Ovary (tissue), 9 donors: Measurements from ENCODE around the gene HORMAD2. TPM values are rescaled to one million over a fixed set of nuclear protein-coding genes. Genes with fewer than 3 reads are reported as not detected.

Experiments
- DNase-seq, 5 donors: peaks; one replicate each; pipeline ENCODE4 v3.0.0-alpha.2; 2019 to 2020
- H3K27ac ChIP-seq, 2 donors: fragments of 200-600 bp; one replicate each; pipeline versions ENCODE4 v1.5.1 to v1.8.0; 2019 to 2022
- H3K27me3 ChIP-seq: fragments of 200-600 bp; one replicate; pipeline ENCODE4 v1.8.0; 2022
- H3K36me3 ChIP-seq: fragments of 200-600 bp; sonication (generic); one replicate; pipeline ENCODE4 v1.5.1; 2019
- H3K4me1 ChIP-seq: one replicate; pipeline ENCODE4 v1.8.1; 2013; ENCODE audit warnings: mild to moderate bottlenecking, moderate library complexity; ENCODE audit not compliant: insufficient read depth
- H3K4me3 ChIP-seq: fragments of 200-600 bp; sonication (generic); one replicate; pipeline ENCODE4 v1.5.1; 2017
- H3K9me3 ChIP-seq, 2 donors: fragments of 200-600 bp in 1 of 2; sonication (generic) in 1 of 2; one replicate each; pipeline versions ENCODE4 v1.5.1 to v1.8.1; 2013 to 2019; ENCODE audit warnings: mild to moderate bottlenecking in 1 of 2, moderate library complexity in 1 of 2
- CTCF ChIP-seq, 3 donors: fragments of 450-650 bp in 2 of 3; fragments of 200-600 bp in 1 of 3; IDR thresholded peaks; one replicate each; pipeline versions ENCODE4 v1.5.1 to v1.8.0; 2016 to 2022; ENCODE audit warnings: antibody characterized with exemption in 3 of 3, mild to moderate bottlenecking in 1 of 3
- EP300 ChIP-seq: sonication (generic); formaldehyde crosslinking; IDR thresholded peaks from one replicate; pipeline ENCODE4 v1.6.1; 2017; ENCODE audit warnings: antibody characterized with exemption
- POLR2A ChIP-seq: fragments of 450-650 bp; IDR thresholded peaks from one replicate; pipeline ENCODE4 v1.6.1; 2017; ENCODE audit warnings: antibody characterized with exemption, mild to moderate bottlenecking, moderate library complexity
- WGBS, 3 donors: extraction: QIAGEN DNeasy Blood & Tissue Kit in 1 of 3; methylation state at CpG; one replicate each; pipeline versions ENCODE4 v1.1.5 to v1.1.7; 2013 to 2017; 5-methylcytosine and 5-hydroxymethylcytosine counted together
- intact Hi-C, 4 donors: fragments of 100-400 bp; cut with DNase I; formaldehyde crosslinking; loops; one replicate each; pipeline versions ENCODE4 v1.11.0 to v1.15.1; 2022 to 2023
- polyA plus RNA-seq, 2 donors: library from polyadenylated mRNA; stranded (reverse); fragments of 200-250 nt in 1 of 2; fragments of 350-450 nt in 1 of 2; fragmentation: Illumina TruSeq in 1 of 2; extraction: RNeasy Lipid Tissue Mini Kit (QIAGEN cat#74804) in 1 of 2; gene quantifications; one replicate each; pipeline ENCODE4 v1.2.3, GENCODE V29; 2013 to 2014
- total RNA-seq, 7 donors: library from RNA; depleted of rRNA in 2 of 7; stranded (reverse); fragments of >200 nt in 2 of 7; fragmentation: NEBNext Ultra II Directional in 3 of 7; extraction: Animal tissue kit (Norgen Biotek cat#: 25700) in 3 of 7; gene quantifications; one replicate each; pipeline versions ENCODE4 v1.1.0 to v1.2.4, GENCODE V29; 2016 to 2023
- donor health status: DM: no; HTN: no; CAD: no; lungs with moderate emphysema.
- donor health status: DM: no; HTN: no; CAD: no.
- donor health status: Bipolar disorder and iron deficiency.
- donor health status: DM: yes; HTN: yes; CAD: no.
- donor health status: DM: no; HTN: no; CAD: no.
- donor health status: DM: yes; HTN: yes; CAD: no.

Gene HORMAD2
- total and polyA plus RNA-seq, 9 donors, result not detected

- intact Hi-C loops, result no loop called here
- Histone ChIP-seq H3K27me3 (no peaks in the 10 kb centered on the region), H3K27ac (no peak overlapping the region), H3K4me3 (no peak overlapping the region), H3K36me3 (no peaks in the 10 kb centered on the region), H3K9me3 (no peaks in the 10 kb centered on the region), H3K4me1 (peaks cover 3% of the 10 kb centered on the region)
- DNase-seq, result no peak
- no peak for TF ChIP-seq EP300
- no peak for TF ChIP-seq POLR2A
- no peak for TF ChIP-seq CTCF (IDR thresholded peaks at IDR 0.05)
- 59 to 71% (median 65%) methylated on average over 3 of the region's 3 CpGs for WGBS, 3 donors
Observed at GRCh38 chr22:30191040-30191701, 110.9 kb downstream of the HORMAD2 start.

GRCh38 chr22:30192427-30192826, 112.2 kb downstream of the HORMAD2 start:
- TF ChIP-seq EP300 (no peak), POLR2A (no peak), CTCF (IDR thresholded peaks at IDR 0.05) (no peak)
- 69 to 96% (median 95%) methylated on average over 1 of the region's 1 CpG for WGBS, 3 donors
- no peak overlapping the region for H3K4me3 ChIP-seq
- no peaks in the 10 kb centered on the region for H3K9me3 ChIP-seq
- peaks cover 9% of the 10 kb centered on the region for H3K4me1 ChIP-seq
- intact Hi-C loops, result no loop called here
- no peaks in the 10 kb centered on the region for H3K27me3 ChIP-seq
- no peaks in the 10 kb centered on the region for H3K36me3 ChIP-seq
- no peak overlapping the region for H3K27ac ChIP-seq
- no peak for DNase-seq

GRCh38 chr22:30193031-30193775, 112.9 kb downstream of the HORMAD2 start:
- Histone ChIP-seq H3K27me3 (no peaks in the 10 kb centered on the region), H3K4me1 (peaks cover 9% of the 10 kb centered on the region), H3K27ac (no peak overlapping the region), H3K36me3 (no peaks in the 10 kb centered on the region), H3K9me3 (no peaks in the 10 kb centered on the region), H3K4me3 (no peak overlapping the region)
- TF ChIP-seq POLR2A (no peak), EP300 (no peak), CTCF (IDR thresholded peaks at IDR 0.05) (no peak)
- WGBS, 3 donors, result 81 to 82% (median 82%) methylated on average over 3 of the region's 3 CpGs
- DNase-seq, result no peak
- intact Hi-C loops, result no loop called here

GRCh38 chr22:30195245-30196140, 115.2 kb downstream of the HORMAD2 start:
- Histone ChIP-seq H3K27ac (peak overlapping the region in 1 of 2 donors; percentile 62), H3K36me3 (no peaks in the 10 kb centered on the region), H3K4me3 (no peak overlapping the region), H3K4me1 (peaks cover 9% of the 10 kb centered on the region), H3K9me3 (no peaks in the 10 kb centered on the region), H3K27me3 (no peaks in the 10 kb centered on the region)
- 27 to 30% (median 28%) methylated on average over 5 of the region's 5 CpGs for WGBS, 3 donors
- DNase-seq, result no peak
- intact Hi-C loops, result no loop called here
- no peak for TF ChIP-seq POLR2A
- no peak for TF ChIP-seq EP300
- no peak for TF ChIP-seq CTCF (IDR thresholded peaks at IDR 0.05)
